T-helper 2 cell (primary cell): ENCODE data around the gene CD34.
"Not testable (repeated sequence)": the region's sequence is repeated elsewhere in the genome, so short reads cannot be mapped to it uniquely, and the experiment has no call there.

Experiments
- DNase-seq, 5 experiments: peaks; one replicate each; pipeline versions ENCODE4 v3.0.0 to v3.0.0-alpha.2; 2012 to 2022

Gene CD34

DNA sequence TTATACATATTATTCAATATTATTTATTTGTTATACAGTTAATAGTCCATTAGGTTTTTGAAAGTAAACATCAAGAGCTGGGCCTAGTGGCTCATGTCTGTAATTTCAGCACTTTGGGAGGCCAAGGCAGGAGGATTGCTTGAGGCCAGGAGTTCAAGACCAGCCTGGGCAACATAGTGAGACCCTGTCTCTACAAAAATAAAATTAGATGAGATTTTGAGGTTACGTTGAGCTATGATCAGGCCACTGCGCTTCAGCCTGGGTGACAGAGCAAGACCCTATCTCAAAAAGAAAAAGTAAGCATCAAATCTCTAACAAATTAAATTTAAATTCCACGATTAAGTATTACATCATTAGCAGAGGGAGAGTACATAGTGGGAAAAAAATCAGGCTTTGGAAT lies 15.0 kb upstream of the CD34 start:
- DNase-seq: not testable (repeated sequence)

GRCh38 chr1:207925210-207925609 lies 14.3 kb upstream of the CD34 start:
- DNase-seq: no peak

DNA sequence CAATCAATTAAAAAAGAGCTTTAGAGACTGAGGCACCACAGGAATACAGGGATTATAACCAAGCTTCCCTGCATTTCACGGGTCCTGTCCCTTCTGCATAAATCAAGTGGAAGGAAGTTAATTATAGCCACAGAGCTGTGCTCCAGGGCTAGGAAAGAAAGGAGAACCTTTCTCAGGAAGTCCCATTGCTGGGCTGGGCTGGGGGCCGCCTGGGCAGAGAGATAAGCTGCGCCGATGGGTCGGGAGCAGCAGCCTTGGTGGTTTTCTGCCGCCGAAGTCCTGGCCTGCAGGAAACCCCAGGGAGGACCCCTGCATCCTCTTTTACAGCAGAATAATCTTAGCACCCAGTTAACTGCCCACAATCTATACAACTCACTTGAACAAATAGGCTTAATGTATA lies 12.6 kb upstream of the CD34 start:
- no peak for DNase-seq

DNA sequence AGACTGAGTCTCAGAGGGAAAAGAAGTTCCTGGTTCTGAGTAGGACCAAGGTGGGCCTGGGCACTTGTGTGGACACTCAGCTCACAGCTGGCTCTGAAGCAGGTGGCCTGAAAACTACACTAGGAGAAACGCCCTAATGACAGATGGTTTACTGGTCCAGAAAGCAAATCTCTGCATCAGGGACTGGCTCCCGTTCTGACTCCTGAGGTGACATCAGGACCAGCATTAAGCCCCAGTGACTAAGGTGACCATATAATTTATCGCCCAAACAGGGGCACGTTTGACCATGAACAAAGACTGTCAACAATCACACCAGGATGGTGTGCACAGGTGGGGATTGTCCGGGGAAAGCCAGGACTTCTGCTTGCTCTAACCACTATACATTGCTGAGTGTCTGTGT lies 12.2 kb upstream of the CD34 start:
- no peak for DNase-seq

- DNase-seq: no peak
Observed at GRCh38 chr1:207922554-207922953, 11.6 kb upstream of the CD34 start.

- DNase-seq: no peak
Observed at GRCh38 chr1:207921321-207921720, 10.4 kb upstream of the CD34 start.

GRCh38 chr1:207920444-207921021 lies 9.6 kb upstream of the CD34 start:
- DNase-seq: no peak

DNA sequence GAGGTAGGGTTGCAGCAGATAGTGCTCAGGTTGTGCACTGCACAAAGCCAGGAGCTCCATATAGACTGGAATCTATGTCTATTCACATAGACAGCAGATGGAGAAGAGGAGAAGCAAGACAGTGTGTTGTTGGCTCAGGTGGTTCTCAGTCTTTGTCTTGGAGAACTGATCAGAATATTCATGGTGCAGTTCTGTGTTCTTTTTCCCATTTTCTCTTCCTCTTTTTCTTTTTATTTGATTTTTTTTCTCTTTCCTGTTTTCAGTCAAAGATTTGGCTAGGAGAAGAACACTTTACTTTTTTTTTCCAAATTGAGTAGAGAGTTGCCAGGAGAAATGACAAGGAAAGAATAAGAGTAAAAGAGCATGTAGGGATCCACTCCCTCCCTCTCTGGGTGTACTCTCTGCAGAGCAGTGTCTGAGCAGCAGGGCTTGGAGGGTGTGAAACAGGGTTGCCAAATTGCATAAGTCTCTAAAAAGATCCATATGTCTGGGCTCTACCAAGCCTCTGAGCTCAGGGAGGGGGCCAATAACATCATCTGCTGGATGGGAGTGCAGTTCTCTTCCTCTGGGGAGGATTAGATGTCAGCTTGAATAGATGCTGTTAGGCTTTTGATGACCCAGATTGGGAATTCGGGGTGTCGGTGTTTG lies 8.7 kb upstream of the CD34 start:
- no peak for DNase-seq

DNA sequence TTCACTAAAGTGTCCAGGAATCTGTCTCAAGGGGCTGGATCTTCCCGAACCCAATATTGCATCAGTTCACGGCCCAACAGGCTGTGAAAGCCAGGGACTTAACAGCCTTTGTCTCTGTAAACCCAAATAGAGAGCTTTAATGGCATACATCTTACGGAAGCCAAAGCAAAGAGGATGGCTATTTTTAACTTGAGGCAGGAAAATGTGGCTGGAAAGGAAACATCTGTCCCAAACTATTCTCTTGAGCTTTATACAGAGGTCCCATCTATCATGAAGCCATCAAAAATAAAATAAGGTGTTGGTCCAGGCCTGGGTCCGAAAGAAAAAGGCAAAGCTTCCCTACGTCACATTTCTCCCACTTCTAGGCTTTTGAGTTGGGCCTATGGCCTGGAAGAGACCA lies 7.7 kb upstream of the CD34 start:
- no peak for DNase-seq

- no peak for DNase-seq
Observed at GRCh38 chr1:207918011-207918410, 7.1 kb upstream of the CD34 start.

DNA sequence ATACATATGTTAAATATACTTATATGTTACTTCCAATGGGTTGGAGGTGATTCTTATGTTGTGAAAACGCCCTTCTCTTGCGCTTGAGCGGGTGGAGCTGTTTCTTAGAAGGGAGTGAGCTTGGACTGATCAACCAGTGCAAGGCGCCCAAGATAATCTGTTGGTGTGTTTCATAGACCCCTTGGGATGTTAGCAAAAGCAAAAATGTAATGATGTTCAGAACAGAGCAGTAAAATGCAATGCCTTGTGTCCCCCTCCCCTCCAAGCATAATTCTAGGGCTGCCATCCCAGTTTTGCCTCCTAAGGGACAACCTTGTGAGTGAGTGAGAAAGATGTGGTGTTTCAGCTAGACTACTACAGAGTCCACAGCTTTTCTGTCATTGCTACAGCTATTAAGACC lies 6.2 kb upstream of the CD34 start:
- DNase-seq: no peak

DNA sequence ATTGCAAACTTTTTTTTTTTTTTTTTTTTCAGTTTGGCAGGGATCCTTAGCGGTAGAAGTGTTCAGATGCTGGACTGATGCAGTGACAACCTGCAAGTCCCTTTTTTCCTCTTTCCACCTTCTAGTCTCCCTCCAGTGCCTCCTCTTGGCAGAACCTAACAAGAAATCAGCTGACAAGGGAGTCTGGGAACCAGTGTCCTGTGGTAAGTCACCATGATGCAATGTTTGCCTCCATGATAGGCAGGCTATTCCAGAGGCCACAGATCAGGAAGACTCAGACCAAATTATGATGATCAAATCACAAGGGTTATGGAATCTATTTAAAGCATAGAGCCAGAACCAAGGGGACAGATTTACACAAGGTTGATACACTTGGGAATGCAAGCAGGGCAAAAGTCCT lies 3.0 kb upstream of the CD34 start:
- DNase-seq: no peak

DNA sequence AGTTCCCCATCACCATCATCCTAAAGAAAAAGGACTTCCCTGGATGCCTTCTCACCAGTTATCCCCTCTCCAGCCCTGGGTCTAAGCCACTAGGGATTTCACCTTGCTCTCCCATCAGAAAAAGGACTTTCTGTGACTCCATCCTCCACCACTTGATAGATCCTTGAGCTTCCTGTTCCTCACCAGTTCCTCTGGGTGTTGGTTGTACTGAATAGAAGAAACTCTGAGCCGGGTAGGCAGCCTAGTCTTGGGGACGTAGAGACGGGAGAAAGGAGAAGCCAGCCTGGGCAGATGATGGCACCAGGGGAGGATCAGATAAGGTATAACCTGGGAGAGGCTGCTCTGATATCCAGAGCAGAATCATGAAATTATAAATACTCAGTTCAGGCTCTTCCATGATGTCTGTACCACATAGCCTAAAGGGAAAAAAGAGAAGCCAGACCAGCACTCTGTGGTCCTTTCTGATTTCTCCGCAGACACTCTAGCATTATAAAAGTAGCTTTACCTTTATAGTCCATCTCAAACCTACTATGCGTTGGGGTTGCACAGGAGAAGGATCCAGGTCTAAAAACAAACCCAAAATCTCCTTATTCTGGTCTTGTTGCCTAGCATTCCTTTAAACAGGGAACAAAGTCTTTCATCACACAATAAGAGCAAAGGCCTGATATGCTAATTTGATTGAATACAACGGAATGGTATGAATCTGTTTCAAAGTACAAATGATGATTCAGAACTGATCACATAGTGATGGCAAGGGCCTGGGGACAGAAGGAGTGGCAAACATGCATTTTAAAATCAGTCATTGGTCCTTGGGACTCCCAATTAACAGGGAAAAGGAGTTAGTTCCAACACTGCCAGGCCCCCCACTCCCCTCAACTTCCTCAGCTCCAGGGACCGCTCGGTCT lies 1.2 kb upstream of the CD34 start:
- no peak for DNase-seq

DNA sequence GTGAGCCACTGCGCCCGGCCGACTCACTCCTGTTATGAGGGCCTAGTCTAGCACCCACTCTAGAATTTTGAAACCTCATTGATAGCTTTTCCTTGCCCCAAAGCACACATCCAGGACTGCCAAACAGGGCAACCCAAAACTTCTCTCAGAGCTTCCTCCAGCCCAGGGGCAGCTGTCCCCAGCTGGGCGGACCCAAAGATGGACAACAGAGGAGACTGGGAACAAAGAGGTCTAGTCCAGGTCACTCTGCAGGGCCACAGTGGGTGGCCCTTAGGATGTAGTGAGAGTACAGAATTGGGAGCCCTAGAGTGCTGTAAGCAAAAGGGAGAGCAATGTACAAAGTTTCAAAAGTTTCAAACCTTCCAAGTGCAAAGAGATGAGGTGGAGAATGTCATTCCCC lies 1.2 kb downstream of the CD34 start:
- no peak for DNase-seq

- DNase-seq: no peak
Observed at GRCh38 chr1:207908107-207908734, 2.7 kb downstream of the CD34 start.

GRCh38 chr1:207904391-207904790 lies 6.5 kb downstream of the CD34 start:
- DNase-seq: no peak

- no peak for DNase-seq
Observed at GRCh38 chr1:207903767-207904166, 7.2 kb downstream of the CD34 start.

GRCh38 chr1:207903053-207903452 lies 7.9 kb downstream of the CD34 start:
- DNase-seq: no peak

DNA sequence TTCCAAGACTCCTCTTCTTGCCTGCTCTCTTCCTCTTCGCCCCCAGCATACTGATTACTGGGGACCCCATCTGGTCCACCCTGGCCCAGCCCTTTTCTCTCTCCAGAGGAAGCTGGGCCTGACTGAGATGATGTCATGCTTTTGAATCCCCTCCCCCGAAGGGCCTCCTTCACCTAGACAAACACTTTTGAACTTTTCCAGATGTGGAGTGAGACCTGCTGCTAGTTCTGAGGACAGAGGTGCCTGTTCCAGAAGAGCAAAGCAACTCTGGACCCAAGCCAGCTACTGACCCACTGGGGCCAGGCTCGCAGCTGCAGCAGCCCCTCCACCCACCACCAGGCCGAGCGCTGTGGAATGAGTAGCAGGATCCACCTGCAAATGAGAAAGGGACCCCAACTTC lies 8.4 kb downstream of the CD34 start:
- no peak for DNase-seq

DNA sequence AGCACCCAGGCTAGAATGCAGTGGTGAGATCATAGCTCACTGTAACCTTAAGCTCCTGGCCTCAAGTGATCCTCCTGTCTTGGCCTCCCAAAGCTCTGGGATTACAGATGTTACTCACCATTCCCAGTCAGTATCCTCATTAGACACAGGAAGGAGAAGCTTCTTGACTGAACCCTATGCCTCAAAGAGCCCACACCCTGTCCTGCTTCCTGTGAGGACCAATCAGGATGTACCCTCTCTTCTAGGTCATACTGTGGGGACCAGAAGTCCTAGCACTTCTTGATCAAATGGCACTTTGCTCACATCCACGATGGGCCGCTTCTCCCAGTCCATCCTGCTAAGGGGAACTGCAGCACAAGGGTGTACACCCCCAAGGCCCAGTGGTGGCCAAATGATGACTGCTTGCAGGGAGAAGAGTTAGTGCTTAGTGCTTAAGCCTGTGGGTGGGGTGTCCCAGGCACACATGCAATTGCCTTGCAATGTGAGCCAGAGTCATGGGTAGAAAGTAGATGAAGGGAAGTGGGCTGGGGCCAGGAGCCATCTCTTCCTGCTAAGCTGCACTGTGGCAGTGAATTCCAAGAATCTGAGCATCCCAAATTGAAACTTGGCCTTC lies 9.8 kb downstream of the CD34 start:
- DNase-seq: no peak

GRCh38 chr1:207898836-207899235 lies 12.1 kb downstream of the CD34 start:
- DNase-seq: no peak

DNA sequence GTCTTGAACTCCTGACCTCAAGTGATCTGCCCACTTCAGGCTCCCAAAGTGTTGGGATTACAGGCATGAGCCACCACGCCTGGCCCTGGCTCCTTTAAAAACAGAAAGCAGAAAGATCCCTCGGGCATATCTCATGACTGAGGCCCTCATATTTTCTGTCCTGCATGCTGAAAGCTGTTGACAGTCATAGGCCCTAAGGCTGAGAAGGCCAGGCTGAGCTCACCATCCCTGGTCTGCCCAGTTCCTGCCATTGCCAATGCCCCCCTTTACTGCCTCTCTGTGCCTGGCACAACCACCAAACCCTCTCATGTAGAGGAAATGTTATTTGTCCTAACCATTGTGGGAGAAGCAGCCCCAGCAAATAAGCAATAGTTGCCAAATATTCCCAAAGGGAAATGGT lies 12.7 kb downstream of the CD34 start:
- DNase-seq: no peak

DNA sequence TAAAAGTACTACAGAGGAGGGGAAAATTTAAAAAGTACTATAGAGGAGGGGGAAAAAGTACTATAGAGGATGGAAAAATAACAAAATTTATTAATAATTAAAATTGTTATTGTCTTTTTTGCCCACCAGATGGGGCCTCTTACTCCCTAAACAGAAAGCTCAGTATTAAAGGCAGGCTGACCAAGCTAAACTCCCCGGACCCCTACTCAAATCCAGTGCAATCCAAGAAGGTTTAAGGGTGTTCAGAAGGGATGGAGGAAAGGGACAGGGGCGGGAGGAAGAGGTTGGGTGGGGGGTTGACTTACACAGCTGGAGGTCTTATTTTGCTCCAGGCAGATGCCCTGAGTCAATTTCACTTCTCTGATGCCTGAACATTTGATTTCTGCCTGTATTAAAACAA lies 13.7 kb downstream of the CD34 start:
- no peak for DNase-seq
